ENCODE measurements around the gene LGALSL.
"Not testable (repeated sequence)": the region's sequence is repeated elsewhere in the genome, so short reads cannot be mapped to it uniquely, and the experiment has no call there.

LGALSL gene

GRCh38 chr2:64445970-64446369, 8.0 kb upstream of the LGALSL start:
- not testable (repeated sequence) for DNase-seq

DNA sequence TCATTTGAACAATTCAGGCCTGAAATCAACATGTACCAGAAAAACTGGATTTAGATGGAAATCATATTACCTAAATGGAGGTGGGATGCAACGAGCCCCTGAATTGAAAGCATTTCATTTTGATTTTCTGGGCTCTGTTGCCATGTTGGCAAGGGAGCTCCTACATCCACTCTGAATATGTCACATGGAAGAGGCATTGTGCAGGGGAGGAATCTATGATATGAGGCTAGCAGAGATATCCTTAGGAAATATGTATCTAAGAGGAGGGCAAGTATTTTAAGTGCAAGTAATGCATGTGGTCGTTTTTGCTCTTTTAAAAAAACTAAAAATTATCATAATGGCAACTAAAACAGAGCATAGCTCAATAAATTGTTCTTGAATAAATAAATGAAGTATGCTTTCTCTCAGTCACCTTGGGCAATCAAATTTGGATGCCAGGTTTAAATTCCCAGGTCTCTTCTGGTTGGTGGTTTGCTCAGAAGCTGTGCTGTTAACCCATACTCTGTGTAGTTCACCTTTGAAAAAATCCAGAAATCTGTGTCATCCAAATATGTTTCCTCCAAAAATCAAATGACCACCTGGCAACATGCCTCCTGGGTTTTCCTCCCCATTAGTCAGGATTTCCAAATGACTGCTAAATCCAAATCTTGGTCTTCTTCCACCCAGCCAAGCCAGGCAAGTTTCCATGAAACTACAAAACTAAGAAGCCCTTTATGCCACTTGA, 6.5 kb upstream of the LGALSL start:
- DNase-seq = no peak

- DNase-seq = no peak
These were observed 5.9 kb upstream of the LGALSL start for GRCh38 chr2:64448041-64448426.

DNA sequence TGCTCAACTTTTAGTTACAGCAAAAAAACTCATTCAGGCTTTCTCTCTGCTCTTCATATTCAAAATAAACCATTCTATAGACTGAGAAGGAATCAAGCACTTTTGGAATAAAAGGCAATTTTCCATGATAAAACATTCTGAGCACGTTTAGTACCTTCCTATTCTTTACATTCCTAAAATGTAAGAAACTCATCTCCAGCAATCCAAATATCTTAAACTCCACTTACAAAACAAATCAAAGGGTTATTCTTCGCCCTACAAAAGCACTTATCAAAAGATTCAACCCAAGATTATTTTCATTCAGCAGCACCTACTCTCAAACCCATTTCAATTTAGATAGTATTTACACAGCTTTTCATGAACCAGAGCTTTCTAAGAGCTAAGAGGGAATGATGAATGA, 2.9 kb upstream of the LGALSL start:
- no peak for DNase-seq

GRCh38 chr2:64454386-64455332, 697 bp downstream of the LGALSL start:
- DNase-seq = peak; percentile 13

DNA sequence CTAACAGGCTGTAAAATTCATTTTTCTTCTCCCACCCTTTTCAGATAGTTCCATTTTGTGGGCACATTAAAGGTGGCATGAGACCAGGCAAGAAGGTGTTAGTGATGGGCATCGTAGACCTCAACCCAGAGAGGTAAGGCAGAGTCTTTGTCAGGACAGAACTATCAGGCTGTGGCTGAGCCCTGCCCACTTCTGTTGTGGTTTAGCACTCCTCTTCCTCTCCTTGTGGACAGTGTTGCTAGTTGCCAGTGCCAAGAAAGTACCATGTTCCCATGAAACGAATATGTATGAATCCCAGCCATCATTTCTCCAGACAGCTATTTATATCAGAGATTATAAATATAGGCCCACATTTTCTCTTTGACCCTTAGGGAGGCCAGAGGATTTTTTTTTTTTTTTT, 1.6 kb downstream of the LGALSL start:
- DNase-seq = no peak

DNA sequence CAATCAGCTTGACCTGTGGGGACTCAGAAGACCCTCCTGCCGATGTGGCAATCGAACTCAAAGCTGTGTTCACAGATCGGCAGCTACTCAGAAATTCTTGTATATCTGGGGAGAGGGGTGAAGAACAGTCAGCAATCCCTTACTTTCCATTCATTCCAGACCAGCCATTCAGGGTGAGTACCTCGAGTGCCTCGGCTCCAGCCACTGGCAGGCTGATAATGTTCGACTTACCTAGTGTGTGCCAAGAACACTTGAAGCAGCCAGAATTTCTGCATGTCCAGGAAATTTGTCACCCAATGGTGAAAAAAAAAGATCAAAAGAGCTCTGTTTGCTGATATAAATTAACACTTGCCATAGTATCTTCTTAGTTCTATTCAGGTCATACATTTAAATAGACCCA, 2.3 kb downstream of the LGALSL start:
- no peak for DNase-seq

- no peak for DNase-seq
These were observed 3.6 kb downstream of the LGALSL start for GRCh38 chr2:64457524-64457923.

- no peak for DNase-seq
These were observed 5.6 kb downstream of the LGALSL start for GRCh38 chr2:64459575-64459974.

DNA sequence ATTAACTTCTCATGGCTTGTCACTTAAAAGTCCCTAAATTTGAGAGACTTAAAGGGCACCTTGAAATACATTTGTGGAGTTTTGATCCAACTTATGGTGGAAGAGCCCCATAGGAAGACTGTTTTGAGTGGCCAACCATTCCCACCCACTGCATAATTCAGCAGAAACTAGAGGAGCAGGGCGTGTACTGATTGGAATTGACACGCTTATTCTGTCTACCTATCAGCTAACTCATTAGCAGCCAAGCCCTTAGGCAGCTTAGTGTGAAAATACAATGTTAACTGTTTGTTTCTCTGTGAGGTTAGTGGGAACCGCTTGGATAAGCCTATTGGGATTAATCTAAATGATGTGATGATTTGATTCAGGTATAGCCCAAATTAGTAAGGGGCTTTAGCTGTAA, 6.4 kb downstream of the LGALSL start:
- no peak for DNase-seq

DNA sequence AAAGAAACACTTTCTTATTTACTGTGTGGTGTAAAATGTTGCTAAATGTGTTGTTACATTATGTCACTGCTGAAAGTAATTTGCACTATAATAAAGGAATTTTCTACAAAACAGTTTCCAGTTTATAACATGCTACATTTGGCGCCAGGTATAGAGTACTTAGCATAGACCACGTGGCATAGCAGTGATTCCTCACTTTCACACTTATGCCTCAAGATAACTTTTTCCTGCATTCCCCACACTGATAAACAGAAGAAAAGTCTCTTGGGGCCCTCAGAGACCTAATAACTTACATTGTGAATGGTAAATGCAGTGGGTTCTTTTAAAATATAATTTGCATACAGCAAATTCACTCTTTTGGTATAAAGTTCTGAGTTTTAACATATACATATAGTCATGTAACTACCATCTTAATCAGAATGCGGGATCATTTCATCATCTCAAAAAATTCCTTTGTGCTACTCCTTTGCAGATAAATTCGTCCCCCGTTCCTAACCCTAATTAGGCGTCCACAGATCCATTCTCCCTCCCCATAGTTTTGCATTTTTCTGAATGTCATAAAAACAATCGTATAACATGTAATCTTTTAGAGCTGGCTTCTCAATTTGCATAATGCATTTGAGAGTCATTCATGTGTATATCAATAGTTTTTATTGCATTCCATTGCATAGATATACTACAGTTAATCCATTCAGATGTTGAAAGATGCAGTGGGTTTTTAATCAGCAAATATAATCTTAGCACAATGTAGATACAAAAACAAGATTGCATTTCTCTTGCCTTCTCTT, 7.5 kb downstream of the LGALSL start:
- no peak for DNase-seq

GRCh38 chr2:64462171-64462570, 8.2 kb downstream of the LGALSL start:
- no peak for DNase-seq

GRCh38 chr2:64462940-64463700, 9.2 kb downstream of the LGALSL start:
- no peak for DNase-seq

DNA sequence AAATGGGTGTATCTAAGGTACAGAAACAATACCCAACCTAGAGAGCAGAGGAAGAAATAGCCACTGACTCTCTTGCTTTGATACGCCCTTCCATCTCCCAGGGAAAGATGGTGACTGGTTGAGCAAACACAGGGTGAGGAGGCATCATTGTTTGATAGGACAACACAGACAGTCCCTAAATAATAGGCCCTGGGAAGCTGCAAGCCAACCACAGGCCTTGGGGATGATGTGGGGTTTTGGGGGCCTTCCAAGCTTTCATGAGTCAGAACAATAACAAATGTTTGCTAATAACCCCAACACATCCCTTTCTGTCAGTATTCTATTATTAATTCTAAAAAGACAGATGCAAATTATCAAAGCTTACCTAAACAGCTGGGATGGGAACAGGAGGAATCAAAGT, 9.8 kb downstream of the LGALSL start:
- no peak for DNase-seq

- DNase-seq = no peak
These were observed 12.6 kb downstream of the LGALSL start for GRCh38 chr2:64466478-64467085.

DNA sequence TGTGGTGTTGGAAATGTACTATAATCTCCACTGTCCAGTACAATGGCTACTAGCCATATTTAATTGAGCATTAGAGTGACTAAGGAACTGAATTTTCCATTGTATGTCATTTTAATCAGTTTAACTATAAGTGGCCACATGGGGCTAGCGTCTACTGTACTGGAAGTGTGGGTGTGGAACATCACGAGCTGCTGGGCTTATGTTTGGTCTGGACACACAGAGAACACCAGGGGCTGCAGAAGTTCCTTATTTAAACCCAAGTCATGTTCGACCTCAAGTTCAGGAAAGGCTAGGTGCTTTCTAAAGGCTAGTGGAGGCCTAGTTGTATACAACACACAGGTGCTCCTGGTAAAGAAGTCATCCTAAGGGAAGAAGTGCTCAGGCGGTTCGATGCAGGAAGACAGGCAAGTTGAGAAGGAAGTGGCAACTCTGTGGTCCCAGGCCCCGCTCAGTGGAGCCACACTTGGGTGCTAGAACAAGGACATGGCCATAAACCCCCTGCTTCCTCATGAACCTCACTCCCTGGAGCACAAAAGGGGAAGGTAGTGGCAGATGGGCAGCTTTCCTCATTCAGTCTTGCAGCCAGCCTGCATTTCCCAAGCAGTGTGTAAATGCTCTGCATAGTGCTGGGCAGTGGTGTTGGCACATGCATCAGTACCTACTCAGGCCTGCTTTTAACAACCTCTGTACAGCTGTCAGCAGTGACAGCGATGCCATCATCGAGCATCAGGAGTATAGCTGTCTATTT, 13.3 kb downstream of the LGALSL start:
- no peak for DNase-seq

DNA sequence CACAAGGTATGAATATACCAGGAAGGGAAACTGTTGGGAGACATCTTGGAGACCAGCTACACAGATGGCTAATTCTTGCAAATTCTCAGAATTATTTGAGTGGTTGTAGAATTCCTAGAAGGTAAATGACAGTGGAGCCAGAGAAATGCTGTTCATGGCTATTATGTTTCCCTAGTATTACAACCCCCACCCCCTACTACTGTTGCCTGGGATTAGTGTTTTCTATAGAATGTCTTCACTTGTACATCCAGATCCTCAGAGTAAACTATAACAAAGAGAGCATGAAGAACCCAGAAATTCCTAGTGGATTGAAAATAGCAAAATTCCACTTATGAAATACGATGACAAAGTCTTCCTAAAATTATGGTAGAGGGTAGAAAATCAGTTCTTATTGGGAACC, 15.3 kb downstream of the LGALSL start:
- no peak for DNase-seq

GRCh38 chr2:64470071-64470470, 16.1 kb downstream of the LGALSL start:
- no peak for DNase-seq

DNA sequence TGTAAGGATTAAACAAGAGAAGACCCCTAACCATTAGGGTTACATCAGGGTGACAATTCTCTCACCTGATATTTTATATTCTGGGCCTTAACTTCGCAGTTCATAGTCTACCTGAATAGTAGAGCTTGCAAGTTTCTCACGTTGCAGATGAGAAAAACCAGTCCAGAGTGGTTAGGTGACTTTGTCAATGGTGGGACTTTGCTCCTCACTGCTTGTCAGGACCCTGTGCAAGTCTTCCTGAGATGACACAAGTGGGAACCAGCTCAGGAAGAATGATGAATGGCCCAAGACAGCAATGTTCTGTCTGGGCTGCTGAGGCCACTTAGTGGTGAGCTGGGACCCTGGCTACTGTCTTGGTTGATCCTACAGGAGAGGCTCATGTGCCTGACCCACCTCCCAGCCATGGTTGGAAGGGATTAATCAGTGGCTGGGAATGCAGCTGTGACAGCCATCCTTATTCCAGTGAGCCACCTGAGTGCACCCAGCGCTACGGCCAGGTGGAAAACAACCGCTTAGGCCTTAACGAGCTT, 16.9 kb downstream of the LGALSL start:
- DNase-seq = no peak

DNA sequence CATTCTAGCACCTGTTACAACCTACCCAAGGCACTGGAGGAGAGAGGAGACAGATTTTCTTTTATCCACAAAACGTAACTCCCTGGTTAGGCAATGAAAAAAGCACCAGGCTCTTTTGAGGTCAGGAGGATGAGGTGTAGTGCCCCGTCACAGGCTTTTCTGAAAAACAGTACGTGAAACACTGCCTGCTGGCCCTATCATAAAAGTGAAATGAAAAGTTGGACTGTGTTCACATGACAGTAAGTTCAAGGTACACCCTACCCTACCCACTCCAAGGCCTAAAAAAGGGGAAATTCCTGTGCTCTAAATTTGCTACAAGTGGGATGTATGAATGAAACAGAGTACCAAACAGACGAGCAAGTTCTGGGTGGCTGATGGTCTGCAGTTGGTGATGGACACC, 17.6 kb downstream of the LGALSL start:
- no peak for DNase-seq

- no peak for DNase-seq
These were observed 18.9 kb downstream of the LGALSL start for GRCh38 chr2:64472881-64473280.
